Liver (tissue), 9 donors: ENCODE measurements around the gene ENTR1. TPM values are rescaled to one million over a fixed set of nuclear protein-coding genes. Genes with fewer than 3 reads are reported as not detected.

ENCODE experiments used
- DNase-seq: peaks from one replicate; pipeline ENCODE4 v3.0.0-alpha.2; 2017; ENCODE audit warnings: low spot score
- H3K27ac ChIP-seq, 2 donors: one replicate each; pipeline ENCODE4 v1.7.0; 2013; ENCODE audit warnings: inconsistent platforms in 2 of 2, low read length in 2 of 2, control low read depth in 1 of 2, low read depth in 1 of 2, mild to moderate bottlenecking in 1 of 2
- H3K27me3 ChIP-seq, 4 donors: one replicate each; pipeline versions ENCODE4 v1.6.1 to v1.7.0; 2013; ENCODE audit warnings: low read length in 3 of 4, inconsistent platforms in 1 of 4, mild to moderate bottlenecking in 1 of 4, moderate library complexity in 1 of 4; ENCODE audit not compliant: control insufficient read depth in 4 of 4, insufficient read depth in 4 of 4
- H3K36me3 ChIP-seq, 4 donors: one replicate each; pipeline versions ENCODE4 v1.6.1 to v1.7.0; 2013; ENCODE audit warnings: low read length in 3 of 4, mild to moderate bottlenecking in 3 of 4, low read depth in 1 of 4, moderate library complexity in 1 of 4; ENCODE audit not compliant: control insufficient read depth in 4 of 4, insufficient read depth in 3 of 4
- H3K4me1 ChIP-seq, 4 donors: one replicate each; pipeline versions ENCODE4 v1.6.1 to v1.7.0; 2013; ENCODE audit warnings: low read length in 3 of 4, mild to moderate bottlenecking in 3 of 4, moderate library complexity in 1 of 4; ENCODE audit not compliant: control insufficient read depth in 4 of 4, insufficient read depth in 4 of 4
- H3K4me3 ChIP-seq, 3 donors: one replicate each; pipeline versions ENCODE4 v1.6.1 to v1.7.0; 2013; ENCODE audit warnings: low read length in 3 of 3, control low read depth in 1 of 3, low read depth in 1 of 3, mild to moderate bottlenecking in 1 of 3
- H3K9ac ChIP-seq, 2 donors: one replicate each; pipeline ENCODE4 v1.7.0; 2013; ENCODE audit warnings: low read length in 2 of 2, mild to moderate bottlenecking in 2 of 2, moderate library complexity in 2 of 2, control low read depth in 1 of 2, low read depth in 1 of 2
- H3K9me3 ChIP-seq, 4 donors: one replicate each; pipeline versions ENCODE4 v1.6.1 to v1.7.0; 2013; ENCODE audit warnings: low read length in 3 of 4; ENCODE audit not compliant: control insufficient read depth in 4 of 4
- ATF3 ChIP-seq: IDR thresholded peaks from 2 replicates; pipeline ENCODE4 v1.6.1; 2016; ENCODE audit warnings: antibody characterized with exemption
- CTCF ChIP-seq: fragments of 150-350 bp; IDR thresholded peaks from 2 replicates; pipeline ENCODE4 v1.5.1; 2017; ENCODE audit warnings: improper control_type of control experiment, low read depth, low read length; ENCODE audit not compliant: missing input control
- FOXA1 ChIP-seq: IDR thresholded peaks from 2 replicates; pipeline ENCODE4 v1.6.1; 2016; ENCODE audit warnings: antibody characterized with exemption
- FOXA2 ChIP-seq: IDR thresholded peaks from 2 replicates; pipeline ENCODE4 v1.6.1; 2016; ENCODE audit warnings: antibody characterized with exemption
- HNF4G ChIP-seq: IDR thresholded peaks from 2 replicates; pipeline ENCODE4 v1.6.1; 2016; ENCODE audit warnings: antibody characterized with exemption
- JUND ChIP-seq, 2 donors: IDR thresholded peaks; 2 replicates each; pipeline ENCODE4 v1.6.1; 2016; ENCODE audit warnings: antibody characterized with exemption in 2 of 2
- MAX ChIP-seq: IDR thresholded peaks from 2 replicates; pipeline ENCODE4 v1.6.1; 2016; ENCODE audit warnings: antibody characterized with exemption
- NR2F2 ChIP-seq: IDR thresholded peaks from 2 replicates; pipeline ENCODE4 v1.6.1; 2016; ENCODE audit warnings: antibody characterized with exemption
- RAD21 ChIP-seq, 2 donors: IDR thresholded peaks; 2 replicates each; pipeline ENCODE4 v1.6.1; 2016; ENCODE audit warnings: antibody characterized with exemption in 2 of 2, mild to moderate bottlenecking in 2 of 2
- REST ChIP-seq: IDR thresholded peaks from 2 replicates; pipeline ENCODE4 v1.6.1; 2016; ENCODE audit warnings: antibody characterized with exemption, mild to moderate bottlenecking
- RXRA ChIP-seq, 2 donors: IDR thresholded peaks; 2 replicates each; pipeline ENCODE4 v1.6.1; 2017 to 2018; ENCODE audit warnings: antibody characterized with exemption in 2 of 2, mild to moderate bottlenecking in 1 of 2
- SP1 ChIP-seq: IDR thresholded peaks from 2 replicates; pipeline ENCODE4 v1.6.1; 2018; ENCODE audit warnings: antibody characterized with exemption, mild to moderate bottlenecking
- YY1 ChIP-seq: IDR thresholded peaks from 2 replicates; pipeline ENCODE4 v1.6.1; 2016; ENCODE audit warnings: antibody characterized with exemption, mild to moderate bottlenecking
- WGBS: extraction: QIAGEN DNeasy Blood & Tissue Kit; methylation state at CpG from one replicate; pipeline ENCODE4 v1.1.7; 2013; 5-methylcytosine and 5-hydroxymethylcytosine counted together
- polyA plus RNA-seq, 2 donors: library from polyadenylated mRNA; stranded (reverse) in 1 of 2; unstranded in 1 of 2; fragments of 200-250 nt in 1 of 2; fragments of >200 nt in 1 of 2; fragmentation: Nextera tagmentation in 1 of 2; extraction: Ambion mirVana in 1 of 2; gene quantifications; one replicate each; pipeline versions ENCODE4 v1.2.1 to v1.2.3, GENCODE V29; 2013 to 2015
- total RNA-seq, 2 donors: library from RNA; depleted of rRNA; stranded (reverse); fragments of >200 nt; gene quantifications; one replicate each; pipeline ENCODE4 v1.2.3, GENCODE V29; 2014
- donor health status: healthy.
- donor health status: healthy.
- donor health status: healthy.
- donor health status: healthy.
- donor health status: healthy.

Gene ENTR1
- total and polyA plus RNA-seq, 4 donors: 11.0 to 28.1 (median 19.1) TPM

GRCh38 chr9:136370687-136371532, 39.5 kb downstream of the ENTR1 start:
- Histone ChIP-seq H3K27ac (no peak overlapping the region), H3K9me3 (no peaks in the 10 kb centered on the region), H3K4me1 (peaks cover 0 to 10% (median 5%) of the 10 kb centered on the region in 4 donors), H3K27me3 (no peaks in the 10 kb centered on the region), H3K9ac (no peak overlapping the region), H3K4me3 (no peak overlapping the region), H3K36me3 (peaks cover 0 to 1% (median 0%) of the 10 kb centered on the region in 4 donors)
- 96% methylated on average over 54 of the region's 54 CpGs for WGBS
- TF ChIP-seq RXRA (IDR thresholded peaks at IDR 0.05): no peak
- no peak for DNase-seq

GRCh38 chr9:136370037-136370436, 40.4 kb downstream of the ENTR1 start:
- H3K4me3 ChIP-seq: no peak overlapping the region
- 96% methylated on average over 19 of the region's 19 CpGs for WGBS
- H3K9ac ChIP-seq: no peak overlapping the region
- no peaks in the 10 kb centered on the region for H3K9me3 ChIP-seq
- no peak for DNase-seq
- H3K27ac ChIP-seq: no peak overlapping the region
- peaks cover 0 to 1% (median 0%) of the 10 kb centered on the region in 4 donors for H3K36me3 ChIP-seq
- H3K27me3 ChIP-seq: no peaks in the 10 kb centered on the region
- H3K4me1 ChIP-seq: peaks cover 0 to 10% (median 6%) of the 10 kb centered on the region in 4 donors
- TF ChIP-seq SP1: no peak
- TF ChIP-seq NR2F2: no peak
- TF ChIP-seq ATF3: no peak
- TF ChIP-seq HNF4G: no peak
- TF ChIP-seq FOXA1: no peak
- TF ChIP-seq RXRA (IDR thresholded peaks at IDR 0.05): no peak

GRCh38 chr9:136368190-136368589, 42.2 kb downstream of the ENTR1 start:
- Histone ChIP-seq H3K4me3 (no peak overlapping the region), H3K27ac (no peak overlapping the region), H3K27me3 (no peaks in the 10 kb centered on the region), H3K9me3 (no peaks in the 10 kb centered on the region), H3K4me1 (peaks cover 5 to 17% (median 12%) of the 10 kb centered on the region in 4 donors), H3K36me3 (peaks cover 0 to 1% (median 0%) of the 10 kb centered on the region in 4 donors), H3K9ac (no peak overlapping the region)
- DNase-seq: no peak
- TF ChIP-seq RAD21 (IDR thresholded peaks at IDR 0.05) (no peak), MAX (no peak), NR2F2 (no peak), YY1 (no peak), CTCF (no peak), REST (no peak), ATF3 (no peak), JUND (IDR thresholded peaks at IDR 0.05) (no peak), FOXA2 (no peak)
- WGBS: 87% methylated on average over 18 of the region's 18 CpGs
